Measurements from ENCODE around the gene PPP1R13L.
"Not testable (repeated sequence)": the region's sequence is repeated elsewhere in the genome, so short reads cannot be mapped to it uniquely, and the experiment has no call there.

The PPP1R13L gene

DNA sequence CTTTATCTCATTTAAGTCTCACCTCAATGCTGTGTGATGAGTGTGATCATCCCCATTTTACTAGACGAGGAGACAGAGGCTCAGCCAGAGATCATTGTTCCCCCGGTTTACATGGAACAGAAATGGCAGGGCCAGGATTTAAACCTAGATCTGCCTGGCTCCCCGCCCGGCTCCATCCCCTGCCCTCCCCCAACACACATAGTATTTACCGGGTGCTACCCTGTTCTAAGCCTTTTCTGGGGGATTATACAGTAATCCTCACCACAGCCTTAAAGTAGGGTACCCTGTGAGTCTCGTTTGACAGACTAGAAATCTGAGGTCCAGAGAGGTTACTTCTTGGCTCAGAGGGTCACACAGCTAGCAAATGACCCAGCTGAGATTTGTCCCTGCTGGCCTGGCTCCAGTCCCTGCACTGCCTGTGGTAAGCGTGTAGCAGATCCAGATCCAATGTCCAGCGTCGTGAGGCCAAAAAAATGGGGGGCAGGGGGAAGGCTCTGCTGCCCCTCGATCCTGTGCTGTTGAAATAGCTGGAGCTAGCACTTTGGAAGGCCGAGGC lies 68.1 kb downstream of the PPP1R13L start:
- Histone ChIP-seq H3K9me3 (ENCODE audit: low read length) (no peaks in the 10 kb centered on the region), H4K20me1 (ENCODE audit: insufficient read depth, low read length) (no peaks in the 10 kb centered on the region), H3K27ac (ENCODE audit: low read depth, low read length, poor library complexity, severe bottlenecking) (no peak overlapping the region), H3F3A (ENCODE audit: insufficient read depth, low read length) (no peaks in the 10 kb centered on the region), H3K4me2 (ENCODE audit: low read length) (no peak overlapping the region), H2AFZ (ENCODE audit: low read length) (no peak overlapping the region), H3K79me2 (ENCODE audit: insufficient read depth, low read length) (no peaks in the 10 kb centered on the region), H3K4me1 (ENCODE audit: insufficient read depth, low read length, severe bottlenecking) (peaks cover 23% of the 10 kb centered on the region), H3K27me3 (ENCODE audit: insufficient read depth, low read length) (0 out of 2 replicates have a peak, but pooled peaks cover 3% of the 10 kb centered on the region), H3K4me3 (ENCODE audit: low read depth, low read length, poor library complexity, severe bottlenecking) (no peak overlapping the region), H3K9me2 (ENCODE audit: low read depth, low read length) (no peaks in the 10 kb centered on the region), H3K9ac (ENCODE audit: low read length) (no peak overlapping the region), H3K36me3 (ENCODE audit: insufficient read depth, low read length) (no peaks in the 10 kb centered on the region)
- TF ChIP-seq EZH2 (IDR thresholded peaks at IDR 0.05; ENCODE audit: borderline replicate concordance, low read length): no peak
- TF ChIP-seq, protein P1, sequence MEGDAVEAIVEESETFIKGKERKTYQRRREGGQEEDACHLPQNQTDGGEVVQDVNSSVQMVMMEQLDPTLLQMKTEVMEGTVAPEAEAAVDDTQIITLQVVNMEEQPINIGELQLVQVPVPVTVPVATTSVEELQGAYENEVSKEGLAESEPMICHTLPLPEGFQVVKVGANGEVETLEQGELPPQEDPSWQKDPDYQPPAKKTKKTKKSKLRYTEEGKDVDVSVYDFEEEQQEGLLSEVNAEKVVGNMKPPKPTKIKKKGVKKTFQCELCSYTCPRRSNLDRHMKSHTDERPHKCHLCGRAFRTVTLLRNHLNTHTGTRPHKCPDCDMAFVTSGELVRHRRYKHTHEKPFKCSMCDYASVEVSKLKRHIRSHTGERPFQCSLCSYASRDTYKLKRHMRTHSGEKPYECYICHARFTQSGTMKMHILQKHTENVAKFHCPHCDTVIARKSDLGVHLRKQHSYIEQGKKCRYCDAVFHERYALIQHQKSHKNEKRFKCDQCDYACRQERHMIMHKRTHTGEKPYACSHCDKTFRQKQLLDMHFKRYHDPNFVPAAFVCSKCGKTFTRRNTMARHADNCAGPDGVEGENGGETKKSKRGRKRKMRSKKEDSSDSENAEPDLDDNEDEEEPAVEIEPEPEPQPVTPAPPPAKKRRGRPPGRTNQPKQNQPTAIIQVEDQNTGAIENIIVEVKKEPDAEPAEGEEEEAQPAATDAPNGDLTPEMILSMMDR (IDR thresholded peaks at IDR 0.05; ENCODE audit: low read length): no peak

DNA sequence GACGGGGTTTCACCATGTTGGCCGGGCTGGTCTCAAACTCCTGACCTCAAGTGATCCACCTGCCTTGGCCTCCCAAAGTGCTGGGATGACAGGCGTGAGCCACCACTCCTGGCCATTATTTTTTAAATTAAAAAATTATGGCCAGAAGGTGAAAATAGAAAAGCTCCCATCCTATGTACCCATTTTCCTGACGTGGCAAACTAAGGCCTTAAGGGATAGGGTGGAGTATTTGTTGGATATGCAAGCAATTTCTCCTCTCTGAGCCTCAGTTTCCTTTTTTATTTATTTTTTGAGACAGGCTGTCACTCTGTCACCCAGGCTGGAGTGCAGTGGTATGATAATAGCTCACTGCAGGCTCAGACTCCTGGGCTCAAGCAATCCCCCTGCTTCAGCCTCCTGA lies 70.0 kb downstream of the PPP1R13L start:
- H3K9me3 ChIP-seq (ENCODE audit: low read length); H3K4me2 ChIP-seq (ENCODE audit: low read length); H3K79me2 ChIP-seq (ENCODE audit: insufficient read depth, low read length); H2AFZ ChIP-seq (ENCODE audit: low read length); H4K20me1 ChIP-seq (ENCODE audit: insufficient read depth, low read length); H3K4me1 ChIP-seq (ENCODE audit: insufficient read depth, low read length, severe bottlenecking); H3K4me3 ChIP-seq (ENCODE audit: low read depth, low read length, poor library complexity, severe bottlenecking); H3K36me3 ChIP-seq (ENCODE audit: insufficient read depth, low read length); H3K9ac ChIP-seq (ENCODE audit: low read length); H3F3A ChIP-seq (ENCODE audit: insufficient read depth, low read length); H3K27me3 ChIP-seq (ENCODE audit: insufficient read depth, low read length); H3K9me2 ChIP-seq (ENCODE audit: low read depth, low read length); H3K27ac ChIP-seq (ENCODE audit: low read depth, low read length, poor library complexity, severe bottlenecking): not testable (repeated sequence)

DNA sequence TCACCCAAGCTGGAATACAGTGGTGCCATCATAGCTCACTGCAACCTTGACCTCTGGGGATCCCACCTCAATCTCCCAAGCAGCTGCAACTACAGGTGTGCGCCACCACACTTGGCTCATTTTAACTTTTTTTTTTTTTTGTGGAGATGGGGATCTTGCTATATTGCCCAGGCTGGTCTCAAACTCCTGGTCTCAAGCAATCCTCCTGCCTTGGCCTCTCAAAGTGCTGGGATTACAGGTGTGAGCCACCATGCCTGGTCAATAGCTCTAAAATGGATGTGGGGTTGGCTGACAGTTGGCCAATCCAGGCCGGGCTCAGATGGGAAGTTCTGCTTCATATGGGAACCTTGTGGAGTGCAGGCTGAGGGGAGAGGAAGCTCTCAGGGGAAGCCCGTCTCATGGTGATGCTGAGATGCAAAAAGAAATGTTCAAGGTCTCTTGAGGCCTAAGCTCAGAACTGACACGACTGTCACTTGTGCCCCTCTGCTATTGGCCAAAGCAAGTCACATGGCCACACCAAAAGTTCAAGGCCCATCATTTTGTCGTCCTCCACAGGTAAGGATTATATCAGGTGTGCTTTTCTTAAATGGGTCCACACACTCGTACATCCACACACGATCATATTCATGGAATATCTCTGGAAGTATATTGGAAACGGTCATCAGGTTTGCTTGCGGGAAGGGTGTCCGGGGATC lies 71.1 kb downstream of the PPP1R13L start:
- Histone ChIP-seq H3K4me2 (ENCODE audit: low read length) (no peak overlapping the region), H3K27me3 (ENCODE audit: insufficient read depth, low read length) (no peaks in the 10 kb centered on the region), H3K9me3 (ENCODE audit: low read length) (no peaks in the 10 kb centered on the region), H3F3A (ENCODE audit: insufficient read depth, low read length) (no peaks in the 10 kb centered on the region), H4K20me1 (ENCODE audit: insufficient read depth, low read length) (no peaks in the 10 kb centered on the region), H3K9me2 (ENCODE audit: low read depth, low read length) (no peaks in the 10 kb centered on the region), H3K9ac (ENCODE audit: low read length) (no peak overlapping the region), H3K4me3 (ENCODE audit: low read depth, low read length, poor library complexity, severe bottlenecking) (no peak overlapping the region), H3K4me1 (ENCODE audit: insufficient read depth, low read length, severe bottlenecking) (peaks cover 9% of the 10 kb centered on the region), H3K27ac (ENCODE audit: low read depth, low read length, poor library complexity, severe bottlenecking) (no peak overlapping the region), H2AFZ (ENCODE audit: low read length) (no peak overlapping the region), H3K79me2 (ENCODE audit: insufficient read depth, low read length) (no peaks in the 10 kb centered on the region), H3K36me3 (ENCODE audit: insufficient read depth, low read length) (no peaks in the 10 kb centered on the region)
- no peak for TF ChIP-seq EZH2 (IDR thresholded peaks at IDR 0.05; ENCODE audit: borderline replicate concordance, low read length)
- TF ChIP-seq, protein P1 (IDR thresholded peaks at IDR 0.05; ENCODE audit: low read length): no peak

DNA sequence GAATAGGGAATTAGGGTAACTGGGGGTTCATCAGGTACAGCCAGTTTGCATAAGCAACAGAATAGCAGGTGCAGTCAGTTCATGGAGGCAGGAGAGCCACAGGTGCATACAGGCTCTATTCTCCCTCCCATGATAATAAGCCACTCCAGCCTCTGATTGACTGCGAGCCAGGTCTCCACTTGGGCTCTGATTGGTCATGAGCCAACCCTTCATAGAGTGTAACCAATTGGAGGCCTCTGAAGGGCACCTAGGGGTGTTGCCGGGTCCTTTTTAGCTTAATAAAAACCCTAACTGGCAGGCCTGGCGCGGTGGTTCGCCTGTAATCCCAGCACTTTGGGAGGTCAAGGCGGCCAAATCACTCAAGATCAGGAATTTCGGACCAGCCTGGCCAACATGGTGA lies 73.5 kb downstream of the PPP1R13L start:
- H3K4me1 ChIP-seq (ENCODE audit: insufficient read depth, low read length, severe bottlenecking): peaks cover 11% of the 10 kb centered on the region
- no peaks in the 10 kb centered on the region for H3K9me2 ChIP-seq (ENCODE audit: low read depth, low read length)
- no peaks in the 10 kb centered on the region for H3K36me3 ChIP-seq (ENCODE audit: insufficient read depth, low read length)
- no peak overlapping the region for H3K9ac ChIP-seq (ENCODE audit: low read length)
- H3K27me3 ChIP-seq (ENCODE audit: insufficient read depth, low read length): 0 out of 2 replicates have a peak, but pooled peaks cover 6% of the 10 kb centered on the region
- H3K27ac ChIP-seq (ENCODE audit: low read depth, low read length, poor library complexity, severe bottlenecking): no peak overlapping the region
- no peaks in the 10 kb centered on the region for H3K9me3 ChIP-seq (ENCODE audit: low read length)
- H3K4me3 ChIP-seq (ENCODE audit: low read depth, low read length, poor library complexity, severe bottlenecking): no peak overlapping the region
- no peak overlapping the region for H2AFZ ChIP-seq (ENCODE audit: low read length)
- TF ChIP-seq, protein P1 (IDR thresholded peaks at IDR 0.05; ENCODE audit: low read length): no peak
- TF ChIP-seq EZH2 (IDR thresholded peaks at IDR 0.05; ENCODE audit: borderline replicate concordance, low read length): no peak
- H3K79me2 ChIP-seq (ENCODE audit: insufficient read depth, low read length): no peaks in the 10 kb centered on the region
- no peak overlapping the region for H3K4me2 ChIP-seq (ENCODE audit: low read length)
- no peaks in the 10 kb centered on the region for H4K20me1 ChIP-seq (ENCODE audit: insufficient read depth, low read length)
- H3F3A ChIP-seq (ENCODE audit: insufficient read depth, low read length): no peaks in the 10 kb centered on the region
